ENCODE data around the gene FAM89B. TPM values are rescaled to one million over a fixed set of nuclear protein-coding genes. Genes with fewer than 3 reads are reported as not detected.

The FAM89B gene
- total RNA-seq, 1 donor from 2014 or later: 47.5 TPM

- H3K9ac ChIP-seq (ENCODE audit: low read length): peak overlapping the region; percentile 79
- TF ChIP-seq CTCF (IDR thresholded peaks at IDR 0.05; ENCODE audit: insufficient read depth, low read depth, low read length) (peak; percentile 50), EZH2 (IDR thresholded peaks at IDR 0.05; ENCODE audit: insufficient read depth, low read length) (no peak)
- H3K4me3 Mint-ChIP-seq (ENCODE audit: unreplicated experiment): peak overlapping the region; percentile 85
- H2AFZ ChIP-seq (ENCODE audit: low read depth, low read length): no peak overlapping the region
- H3K27me3 Mint-ChIP-seq (ENCODE audit: low read depth, unreplicated experiment): peaks cover 10% of the 10 kb centered on the region
- peaks cover 39% of the 10 kb centered on the region for H3K79me2 ChIP-seq (ENCODE audit: insufficient read depth, low read length)
- H3K36me3 Mint-ChIP-seq (ENCODE audit: low read depth, unreplicated experiment): peaks cover 2% of the 10 kb centered on the region
- peaks cover 45% of the 10 kb centered on the region for H4K20me1 ChIP-seq (ENCODE audit: insufficient read depth, low read length)
- peak; percentile 90 for DNase-seq (ENCODE audit: low read depth)
- H3K27me3 ChIP-seq (ENCODE audit: insufficient read depth, low read length): no peaks in the 10 kb centered on the region
- peak overlapping the region; percentile 98 for H3K4me2 ChIP-seq (ENCODE audit: low read length)
- FAIRE-seq: no peak
- peak overlapping the region; percentile 52 for H3K27ac ChIP-seq (ENCODE audit: low read depth, low read length)
- peak overlapping the region; percentile 79 for H3K4me3 ChIP-seq (ENCODE audit: insufficient read depth, low read depth, low read length)
- H3K9me3 Mint-ChIP-seq (ENCODE audit: unreplicated experiment): no peaks in the 10 kb centered on the region
- H3K9me3 ChIP-seq (ENCODE audit: insufficient read depth, low read depth, low read length): no peaks in the 10 kb centered on the region
- no peaks in the 10 kb centered on the region for H3K36me3 ChIP-seq (ENCODE audit: insufficient read depth, low read length)
- peaks cover 63% of the 10 kb centered on the region for H3K4me1 ChIP-seq (ENCODE audit: insufficient read depth, low read length)
- H3K4me1 Mint-ChIP-seq (ENCODE audit: low read depth, unreplicated experiment): peaks cover 30% of the 10 kb centered on the region
- H3K27ac Mint-ChIP-seq (ENCODE audit: unreplicated experiment): peak overlapping the region; percentile 77
These were observed 1.9 kb downstream of the FAM89B start for GRCh38 chr11:65574109-65574810.

GRCh38 chr11:65574811-65575567 is 2.7 kb downstream of the FAM89B start:
- no peak for FAIRE-seq
- Histone ChIP-seq H2AFZ (ENCODE audit: low read depth, low read length) (no peak overlapping the region), H3K4me2 (ENCODE audit: low read length) (peak overlapping the region; percentile 98), H3K27ac (ENCODE audit: low read depth, low read length) (peak overlapping the region; percentile 52), H3K9ac (ENCODE audit: low read length) (peak overlapping the region; percentile 50), H3K36me3 (ENCODE audit: insufficient read depth, low read length) (no peaks in the 10 kb centered on the region), H3K4me1 (ENCODE audit: insufficient read depth, low read length) (peaks cover 58% of the 10 kb centered on the region), H3K79me2 (ENCODE audit: insufficient read depth, low read length) (peaks cover 36% of the 10 kb centered on the region), H3K4me3 (ENCODE audit: insufficient read depth, low read depth, low read length) (peak overlapping the region; percentile 48), H3K9me3 (ENCODE audit: insufficient read depth, low read depth, low read length) (no peaks in the 10 kb centered on the region), H3K27me3 (ENCODE audit: insufficient read depth, low read length) (no peaks in the 10 kb centered on the region), H4K20me1 (ENCODE audit: insufficient read depth, low read length) (peaks cover 52% of the 10 kb centered on the region)
- H3K27me3 Mint-ChIP-seq (ENCODE audit: low read depth, unreplicated experiment): peaks cover 11% of the 10 kb centered on the region
- no peak for DNase-seq (ENCODE audit: low read depth)
- peaks cover 30% of the 10 kb centered on the region for H3K4me1 Mint-ChIP-seq (ENCODE audit: low read depth, unreplicated experiment)
- TF ChIP-seq EZH2 (IDR thresholded peaks at IDR 0.05; ENCODE audit: insufficient read depth, low read length): no peak
- TF ChIP-seq CTCF (IDR thresholded peaks at IDR 0.05; ENCODE audit: insufficient read depth, low read depth, low read length): no peak
- H3K4me3 Mint-ChIP-seq (ENCODE audit: unreplicated experiment): peak overlapping the region; percentile 78
- no peaks in the 10 kb centered on the region for H3K9me3 Mint-ChIP-seq (ENCODE audit: unreplicated experiment)
- peaks cover 3% of the 10 kb centered on the region for H3K36me3 Mint-ChIP-seq (ENCODE audit: low read depth, unreplicated experiment)
- peak overlapping the region; percentile 77 for H3K27ac Mint-ChIP-seq (ENCODE audit: unreplicated experiment)

Measured in astrocyte (in vitro differentiated cells and primary cell).